ENCODE data around the gene LAS1L.
"Not testable (repeated sequence)": the region's sequence is repeated elsewhere in the genome, so short reads cannot be mapped to it uniquely, and the experiment has no call there.

The LAS1L gene

GRCh38 chrX:65516756-65517155, 17.8 kb downstream of the LAS1L start:
- DNase-seq: no peak

- no peak for DNase-seq
Measured at GRCh38 chrX:65513610-65514009, 21.0 kb downstream of the LAS1L start.

- DNase-seq: no peak
Measured at GRCh38 chrX:65509400-65509799, 25.2 kb downstream of the LAS1L start.

- DNase-seq: no peak
Measured at GRCh38 chrX:65508851-65509250, 25.7 kb downstream of the LAS1L start.

- no peak for DNase-seq
Measured at GRCh38 chrX:65502618-65503017, 32.0 kb downstream of the LAS1L start.

- DNase-seq: no peak
Measured at GRCh38 chrX:65493431-65493830, 41.2 kb downstream of the LAS1L start.

GRCh38 chrX:65491620-65492019, 43.0 kb downstream of the LAS1L start:
- no peak for DNase-seq

GRCh38 chrX:65488495-65488894, 46.1 kb downstream of the LAS1L start:
- no peak for DNase-seq

- no peak for DNase-seq
Measured at GRCh38 chrX:65480960-65481359, 53.6 kb downstream of the LAS1L start.

- not testable (repeated sequence) for DNase-seq
Measured at GRCh38 chrX:65479102-65479501, 55.5 kb downstream of the LAS1L start.

GRCh38 chrX:65476564-65476963, 58.0 kb downstream of the LAS1L start:
- DNase-seq: no peak

- no peak for DNase-seq
Measured at GRCh38 chrX:65463550-65463949, 71.0 kb downstream of the LAS1L start.

Measured in retina (tissue), 1 donor.